Neuronal stem cell (in vitro differentiated cells): ENCODE results near the gene FGFR2.

Source experiments
- DNase-seq: peaks from one replicate; pipeline ENCODE4 v3.0.0-alpha.2; 2013; ENCODE audit warnings: low spot score
- H2AFZ ChIP-seq: one replicate; pipeline ENCODE4 v1.6.1; 2013; ENCODE audit warnings: mild to moderate bottlenecking, low read length, inconsistent platforms
- H2AK5ac ChIP-seq: 2 replicates; pipeline ENCODE4 v1.6.1; 2013; ENCODE audit warnings: low read depth, mild to moderate bottlenecking, inconsistent platforms, low read length, moderate library complexity, mixed read lengths
- H2BK120ac ChIP-seq: 2 replicates; pipeline ENCODE4 v1.6.1; 2013; ENCODE audit warnings: low read depth, mild to moderate bottlenecking, inconsistent platforms, low read length, moderate library complexity, mixed read lengths
- H2BK12ac ChIP-seq: one replicate; pipeline ENCODE4 v1.6.1; 2013; ENCODE audit warnings: low read length, inconsistent platforms
- H2BK15ac ChIP-seq: 2 replicates; pipeline ENCODE4 v1.6.1; 2013; ENCODE audit warnings: mild to moderate bottlenecking, low read length, inconsistent platforms, mixed read lengths
- H2BK5ac ChIP-seq: one replicate; pipeline ENCODE4 v1.6.1; 2013; ENCODE audit warnings: inconsistent platforms, mild to moderate bottlenecking, low read length, moderate library complexity
- H3K14ac ChIP-seq: one replicate; pipeline ENCODE4 v1.6.1; 2013; ENCODE audit warnings: low read length, inconsistent platforms
- H3K18ac ChIP-seq: 2 replicates; pipeline ENCODE4 v1.6.1; 2013; ENCODE audit warnings: low read length, inconsistent platforms
- H3K23ac ChIP-seq: 2 replicates; pipeline ENCODE4 v1.6.1; 2013; ENCODE audit warnings: low read depth, mild to moderate bottlenecking, mixed read lengths, low read length, inconsistent platforms; ENCODE audit not compliant: poor library complexity
- H3K27ac ChIP-seq: replicated peaks from 3 replicates; pipeline ENCODE4 v1.5.1; 2013; ENCODE audit warnings: low read length, inconsistent platforms
- H3K27me3 ChIP-seq, 3 experiments: 2 replicates each; pipeline ENCODE4 v1.6.1; 2013; ENCODE audit warnings: low read length in 3 of 3, mild to moderate bottlenecking in 2 of 3, inconsistent platforms in 1 of 3, low read depth in 1 of 3, mixed read lengths in 1 of 3, moderate library complexity in 1 of 3; ENCODE audit not compliant: control insufficient read depth in 3 of 3, insufficient read depth in 3 of 3
- H3K36me3 ChIP-seq, 2 donors: replicated peaks in 1 of 2; 2 replicates each; pipeline ENCODE4 v1.6.1; 2013; ENCODE audit warnings: low read length in 2 of 2; ENCODE audit not compliant: control insufficient read depth in 2 of 2, insufficient read depth in 2 of 2
- H3K4ac ChIP-seq: 2 replicates; pipeline ENCODE4 v1.6.1; 2013; ENCODE audit warnings: inconsistent platforms, mild to moderate bottlenecking, low read length, moderate library complexity
- H3K4me1 ChIP-seq, 2 donors: 1 replicate in 1 of 2; 2 replicates in 1 of 2; pipeline ENCODE4 v1.6.1; 2013; ENCODE audit warnings: low read length in 2 of 2, low read depth in 1 of 2; ENCODE audit not compliant: control insufficient read depth in 2 of 2, insufficient read depth in 1 of 2
- H3K4me2 ChIP-seq: one replicate; pipeline ENCODE4 v1.6.1; 2013; ENCODE audit warnings: mild to moderate bottlenecking, low read length, inconsistent platforms; ENCODE audit not compliant: insufficient read depth, poor library complexity, severe bottlenecking
- H3K4me3 ChIP-seq, 2 donors: 2 replicates each; pipeline ENCODE4 v1.5.1; 2013; ENCODE audit warnings: low read length in 2 of 2, mild to moderate bottlenecking in 2 of 2, inconsistent platforms in 1 of 2, moderate library complexity in 1 of 2
- H3K79me1 ChIP-seq: one replicate; pipeline ENCODE4 v1.6.1; 2013; ENCODE audit warnings: low read depth, mild to moderate bottlenecking, inconsistent platforms, low read length, moderate library complexity
- H3K9ac ChIP-seq: one replicate; pipeline ENCODE4 v1.6.1; 2013; ENCODE audit warnings: mild to moderate bottlenecking, low read depth, low read length, inconsistent platforms; ENCODE audit not compliant: poor library complexity
- H3K9me3 ChIP-seq, 2 donors: replicated peaks in 1 of 2; 2 replicates each; pipeline versions ENCODE3 to v1.6.1; 2013; ENCODE audit warnings: low read length in 2 of 2, mild to moderate bottlenecking in 2 of 2, inconsistent platforms in 1 of 2, low read depth in 1 of 2, mixed read lengths in 1 of 2, moderate library complexity in 1 of 2; ENCODE audit not compliant: control insufficient read depth in 2 of 2, insufficient read depth in 1 of 2
- H4K8ac ChIP-seq: one replicate; pipeline ENCODE4 v1.6.1; 2013; ENCODE audit warnings: low read depth, mild to moderate bottlenecking, inconsistent platforms, low read length, moderate library complexity
- H4K91ac ChIP-seq: one replicate; pipeline ENCODE4 v1.6.1; 2013; ENCODE audit warnings: low read length, low read depth, mild to moderate bottlenecking, inconsistent platforms; ENCODE audit not compliant: poor library complexity
- WGBS, 2 donors: extraction: QIAGEN DNeasy Blood & Tissue Kit; methylation state at CpG; one replicate each; pipeline ENCODE4 v1.1.7; 2013; ENCODE audit warnings: missing lambda C conversion rate in 2 of 2, mixed read lengths in 1 of 2; ENCODE audit not compliant: insufficient read length in 2 of 2, insufficient replicate concordance in 1 of 2; ENCODE audit errors: extremely low coverage in 2 of 2; 5-methylcytosine and 5-hydroxymethylcytosine counted together

Gene FGFR2

DNA sequence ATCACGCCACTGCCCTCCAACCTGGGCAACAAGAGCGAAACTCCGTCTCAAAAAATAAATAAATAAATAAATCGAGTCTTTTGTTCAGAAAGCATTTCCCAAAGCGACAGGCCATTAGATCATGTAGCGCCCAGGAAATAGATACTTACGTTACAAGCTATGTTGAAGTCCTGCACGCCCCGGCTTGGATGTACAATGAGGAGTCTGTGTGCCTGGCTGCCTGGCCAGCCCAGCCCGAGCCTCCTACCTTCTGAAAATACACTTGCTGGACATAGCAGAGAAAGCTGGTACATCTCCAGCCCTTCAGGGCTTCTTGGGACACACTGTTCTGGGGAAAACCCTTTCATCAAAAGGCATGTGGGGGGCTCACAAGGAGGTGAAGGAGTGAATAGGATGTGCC is 22.1 kb downstream of the FGFR2 start:
- H3K4me1 ChIP-seq = peaks cover 16 to 19% of the 10 kb centered on the region in 2 donors
- no peak overlapping the region for H2BK5ac ChIP-seq
- no peak overlapping the region for H2BK12ac ChIP-seq
- DNase-seq = no peak
- no CpG with 5 or more reads among the region's 10 CpGs for WGBS, 2 donors
- no peak overlapping the region for H2BK120ac ChIP-seq
- no peak overlapping the region for H3K4me2 ChIP-seq
- no peak overlapping the region for H2AK5ac ChIP-seq
- no peak overlapping the region for H3K9ac ChIP-seq
- H4K91ac ChIP-seq = no peak overlapping the region
- peaks cover 0 to 6% (median 0%) of the 10 kb centered on the region in 3 experiments for H3K27me3 ChIP-seq
- no peaks in the 10 kb centered on the region for H3K9me3 ChIP-seq
- H3K4ac ChIP-seq = no peak overlapping the region
- peaks cover 4% of the 10 kb centered on the region for H3K79me1 ChIP-seq
- no peak overlapping the region for H3K18ac ChIP-seq
- H3K23ac ChIP-seq = no peak overlapping the region
- no peak overlapping the region for H2AFZ ChIP-seq
- no peaks in the 10 kb centered on the region for H3K36me3 ChIP-seq
- no peak overlapping the region for H4K8ac ChIP-seq
- H3K14ac ChIP-seq = no peak overlapping the region
- H3K27ac ChIP-seq = no peak overlapping the region
- H3K4me3 ChIP-seq = no peak overlapping the region
- H2BK15ac ChIP-seq = no peak overlapping the region

DNA sequence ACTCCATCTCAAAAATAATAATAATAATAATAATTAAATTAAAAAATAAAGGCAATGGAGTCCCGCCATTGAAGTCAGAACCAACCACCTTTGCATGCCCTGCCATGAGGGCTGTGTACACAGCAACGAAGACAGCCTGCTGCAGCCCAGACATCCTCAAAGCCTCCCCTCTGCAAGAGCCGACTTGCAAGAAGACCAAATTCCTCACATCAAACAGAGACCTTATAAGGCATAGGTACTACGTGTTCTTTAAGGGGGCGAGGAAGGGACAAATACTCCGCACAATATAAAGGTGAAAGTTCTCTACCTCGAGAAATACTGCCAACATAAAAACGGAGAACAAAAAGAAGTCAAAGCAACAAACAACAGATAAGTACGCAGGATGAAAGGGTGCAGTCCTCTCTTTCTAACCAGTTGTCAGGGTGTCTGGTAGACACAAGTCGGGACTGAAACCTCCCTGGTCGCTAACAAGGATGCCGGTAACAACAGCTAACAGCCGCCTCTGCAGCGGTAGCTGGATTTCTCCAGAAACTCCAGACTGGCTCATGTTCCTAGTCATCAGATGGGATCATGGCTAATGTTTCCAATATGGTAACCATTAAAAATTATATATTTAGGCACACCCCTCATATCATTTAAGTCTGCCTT is 23.6 kb downstream of the FGFR2 start:
- no CpG with 5 or more reads among the region's 14 CpGs for WGBS, 2 donors
- H3K9ac ChIP-seq = no peak overlapping the region
- no peak overlapping the region for H4K8ac ChIP-seq
- no peak overlapping the region for H3K23ac ChIP-seq
- no peak overlapping the region for H3K4me3 ChIP-seq
- no peak overlapping the region for H2AK5ac ChIP-seq
- no peaks in the 10 kb centered on the region for H3K9me3 ChIP-seq
- H2BK15ac ChIP-seq = no peak overlapping the region
- no peak overlapping the region for H3K18ac ChIP-seq
- no peak overlapping the region for H3K4me2 ChIP-seq
- H3K36me3 ChIP-seq = no peaks in the 10 kb centered on the region
- H3K79me1 ChIP-seq = peaks cover 7% of the 10 kb centered on the region
- H3K4ac ChIP-seq = no peak overlapping the region
- no peak overlapping the region for H2BK5ac ChIP-seq
- H4K91ac ChIP-seq = no peak overlapping the region
- no peak overlapping the region for H2AFZ ChIP-seq
- no peaks in the 10 kb centered on the region for H3K27me3 ChIP-seq
- H2BK12ac ChIP-seq = no peak overlapping the region
- H3K27ac ChIP-seq = no peak overlapping the region
- peaks cover 5 to 8% of the 10 kb centered on the region in 2 donors for H3K4me1 ChIP-seq
- no peak overlapping the region for H3K14ac ChIP-seq
- no peak for DNase-seq
- H2BK120ac ChIP-seq = no peak overlapping the region

DNA sequence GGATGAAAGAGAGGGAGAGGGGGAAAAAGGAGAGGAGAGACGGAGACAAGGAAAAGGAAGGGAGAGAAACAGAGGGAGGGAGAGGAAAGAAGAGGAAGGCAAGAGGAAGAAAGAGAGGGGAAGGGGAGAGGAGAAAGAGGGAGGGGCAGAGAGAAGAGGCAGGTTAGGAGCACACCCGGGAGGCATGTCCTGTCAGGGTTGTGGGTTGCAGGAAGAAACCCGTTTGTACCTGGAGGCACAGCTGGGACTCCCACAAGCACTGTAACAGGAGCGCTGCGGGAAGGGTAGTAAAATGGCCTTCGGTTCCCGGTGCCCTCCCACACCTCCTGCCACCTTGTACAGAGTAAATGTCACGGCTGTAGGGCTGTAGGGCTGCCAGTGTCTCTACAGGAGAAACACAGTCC is 24.7 kb downstream of the FGFR2 start:
- H2BK15ac ChIP-seq = no peak overlapping the region
- H3K4me3 ChIP-seq = no peak overlapping the region
- no peak overlapping the region for H3K4me2 ChIP-seq
- no peak overlapping the region for H2AFZ ChIP-seq
- no CpG with 5 or more reads among the region's 8 CpGs for WGBS, 2 donors
- H4K8ac ChIP-seq = no peak overlapping the region
- peaks cover 0 to 4% of the 10 kb centered on the region in 2 donors for H3K4me1 ChIP-seq
- H3K14ac ChIP-seq = no peak overlapping the region
- no peak for DNase-seq
- no peak overlapping the region for H3K23ac ChIP-seq
- H4K91ac ChIP-seq = no peak overlapping the region
- H2BK5ac ChIP-seq = no peak overlapping the region
- no peaks in the 10 kb centered on the region for H3K36me3 ChIP-seq
- H3K27ac ChIP-seq = no peak overlapping the region
- no peaks in the 10 kb centered on the region for H3K27me3 ChIP-seq
- no peak overlapping the region for H3K4ac ChIP-seq
- no peak overlapping the region for H2BK12ac ChIP-seq
- no peak overlapping the region for H3K18ac ChIP-seq
- no peaks in the 10 kb centered on the region for H3K9me3 ChIP-seq
- no peak overlapping the region for H2AK5ac ChIP-seq
- no peak overlapping the region for H2BK120ac ChIP-seq
- H3K79me1 ChIP-seq = peaks cover 7% of the 10 kb centered on the region
- H3K9ac ChIP-seq = no peak overlapping the region

DNA sequence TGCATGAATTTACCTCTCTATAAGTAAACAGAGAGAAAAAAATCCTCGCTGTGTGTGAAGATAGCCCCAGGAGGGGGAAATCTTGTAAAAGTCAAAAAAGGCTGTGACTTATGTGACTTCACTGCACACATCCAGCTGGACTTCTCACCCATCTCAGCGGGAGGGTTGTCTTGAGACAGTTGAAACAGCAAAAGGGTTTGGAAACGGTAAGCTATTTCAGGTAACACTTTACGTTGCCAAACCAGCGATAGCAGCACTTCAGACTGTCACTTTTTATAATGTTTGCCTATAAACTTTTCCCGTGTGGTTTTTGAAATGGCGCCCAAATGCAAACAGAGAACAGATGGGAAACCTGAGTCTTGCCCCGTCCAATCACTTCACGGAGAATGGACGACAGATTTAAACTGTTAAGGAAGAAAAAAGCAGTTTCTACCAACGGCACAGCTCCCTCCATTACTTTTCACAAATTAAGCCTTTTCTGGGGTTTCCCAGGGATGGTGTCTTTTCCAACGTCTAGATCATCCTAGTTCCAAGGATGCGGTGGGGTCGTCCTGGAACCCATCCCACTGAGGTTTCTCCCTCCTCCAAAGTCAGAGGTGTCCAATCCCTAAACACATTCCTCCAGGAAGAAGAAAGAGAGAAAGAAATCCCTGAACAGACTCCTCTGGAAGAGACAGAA is 25.2 kb downstream of the FGFR2 start:
- no peak overlapping the region for H3K4ac ChIP-seq
- H3K9ac ChIP-seq = no peak overlapping the region
- no peak overlapping the region for H3K4me2 ChIP-seq
- no peaks in the 10 kb centered on the region for H3K36me3 ChIP-seq
- H3K4me3 ChIP-seq = no peak overlapping the region
- H2AFZ ChIP-seq = no peak overlapping the region
- no peak overlapping the region for H2BK12ac ChIP-seq
- H2BK5ac ChIP-seq = no peak overlapping the region
- no peaks in the 10 kb centered on the region for H3K9me3 ChIP-seq
- no peak overlapping the region for H3K27ac ChIP-seq
- H3K79me1 ChIP-seq = peaks cover 3% of the 10 kb centered on the region
- H3K23ac ChIP-seq = no peak overlapping the region
- no peak overlapping the region for H2BK15ac ChIP-seq
- no peak overlapping the region for H2AK5ac ChIP-seq
- H3K18ac ChIP-seq = no peak overlapping the region
- H4K91ac ChIP-seq = no peak overlapping the region
- H3K27me3 ChIP-seq = no peaks in the 10 kb centered on the region
- H2BK120ac ChIP-seq = no peak overlapping the region
- DNase-seq = no peak
- H3K14ac ChIP-seq = no peak overlapping the region
- WGBS, 2 donors = no CpG with 5 or more reads among the region's 14 CpGs
- no peak overlapping the region for H4K8ac ChIP-seq
- peaks cover 0 to 2% of the 10 kb centered on the region in 2 donors for H3K4me1 ChIP-seq
